Breast epithelium (tissue), 4 donors: Measurements from ENCODE around the gene FAIM2. TPM values are rescaled to one million over a fixed set of nuclear protein-coding genes. Genes with fewer than 3 reads are reported as not detected.
A peak's percentile ranks its signal among the peaks of the same experiment; 100 is the strongest.

Source experiments
- DNase-seq, 2 donors: peaks; one replicate each; pipeline ENCODE4 v3.0.0-alpha.2; 2019; ENCODE audit warnings: low spot score in 2 of 2
- H3K27ac ChIP-seq, 2 donors: fragments of 200-600 bp; sonication (generic) in 1 of 2; one replicate each; pipeline ENCODE4 v1.5.1; 2016 to 2019; ENCODE audit warnings: mild to moderate bottlenecking in 1 of 2
- H3K27me3 ChIP-seq, 2 donors: fragments of 200-600 bp; sonication (generic) in 1 of 2; one replicate each; pipeline versions ENCODE4 v1.5.1 to v1.6.0; 2017 to 2019; ENCODE audit warnings: control low read depth in 1 of 2, mild to moderate bottlenecking in 1 of 2
- H3K36me3 ChIP-seq: fragments of 200-600 bp; one replicate; pipeline ENCODE4 v1.5.1; 2019
- H3K4me1 ChIP-seq, 2 donors: fragments of 200-600 bp; sonication (generic); one replicate each; pipeline ENCODE4 v1.5.1; 2016 to 2019; ENCODE audit warnings: control low read depth in 1 of 2
- H3K4me3 ChIP-seq, 3 donors: fragments of 200-600 bp; sonication (generic); 1 replicate in 2 of 3; 2 replicates in 1 of 3; pipeline ENCODE4 v1.5.1; 2016 to 2019; ENCODE audit warnings: mild to moderate bottlenecking in 3 of 3, moderate library complexity in 2 of 3
- H3K9me3 ChIP-seq, 2 donors: fragments of 200-600 bp; sonication (generic) in 1 of 2; one replicate each; pipeline ENCODE4 v1.5.1; 2016 to 2019; ENCODE audit warnings: control low read depth in 1 of 2
- POLR2A ChIP-seq: fragments of 450-650 bp; IDR thresholded peaks from one replicate; pipeline ENCODE4 v1.6.1; 2016; ENCODE audit warnings: antibody characterized with exemption, mild to moderate bottlenecking, moderate library complexity
- POLR2AphosphoS5 ChIP-seq, 3 donors: sonication (generic); formaldehyde crosslinking; IDR thresholded peaks; one replicate each; pipeline ENCODE4 v1.6.1; 2017; ENCODE audit warnings: antibody characterized with exemption in 3 of 3
- intact Hi-C: fragments of 100-400 bp; cut with DNase I; formaldehyde crosslinking; loops from one replicate; pipeline ENCODE4 v1.15.1; 2023; ENCODE audit warnings: low total_unique reads
- total RNA-seq, 3 donors: library from RNA; depleted of rRNA; stranded (reverse); fragments of >200 nt; gene quantifications; one replicate each; pipeline ENCODE4 v1.1.0, GENCODE V29; 2016
- TF ChIP-seq, protein P1 (sequence below), 3 donors: fragments of 450-650 bp; IDR thresholded peaks; one replicate each; pipeline ENCODE4 v1.5.1; 2016 to 2017; ENCODE audit warnings: antibody characterized with exemption in 3 of 3, mild to moderate bottlenecking in 3 of 3, moderate library complexity in 3 of 3

Gene FAIM2
- total RNA-seq, 3 donors from 2014 or later, result 0.64 to 1.9 (median 1.3) TPM

DNA sequence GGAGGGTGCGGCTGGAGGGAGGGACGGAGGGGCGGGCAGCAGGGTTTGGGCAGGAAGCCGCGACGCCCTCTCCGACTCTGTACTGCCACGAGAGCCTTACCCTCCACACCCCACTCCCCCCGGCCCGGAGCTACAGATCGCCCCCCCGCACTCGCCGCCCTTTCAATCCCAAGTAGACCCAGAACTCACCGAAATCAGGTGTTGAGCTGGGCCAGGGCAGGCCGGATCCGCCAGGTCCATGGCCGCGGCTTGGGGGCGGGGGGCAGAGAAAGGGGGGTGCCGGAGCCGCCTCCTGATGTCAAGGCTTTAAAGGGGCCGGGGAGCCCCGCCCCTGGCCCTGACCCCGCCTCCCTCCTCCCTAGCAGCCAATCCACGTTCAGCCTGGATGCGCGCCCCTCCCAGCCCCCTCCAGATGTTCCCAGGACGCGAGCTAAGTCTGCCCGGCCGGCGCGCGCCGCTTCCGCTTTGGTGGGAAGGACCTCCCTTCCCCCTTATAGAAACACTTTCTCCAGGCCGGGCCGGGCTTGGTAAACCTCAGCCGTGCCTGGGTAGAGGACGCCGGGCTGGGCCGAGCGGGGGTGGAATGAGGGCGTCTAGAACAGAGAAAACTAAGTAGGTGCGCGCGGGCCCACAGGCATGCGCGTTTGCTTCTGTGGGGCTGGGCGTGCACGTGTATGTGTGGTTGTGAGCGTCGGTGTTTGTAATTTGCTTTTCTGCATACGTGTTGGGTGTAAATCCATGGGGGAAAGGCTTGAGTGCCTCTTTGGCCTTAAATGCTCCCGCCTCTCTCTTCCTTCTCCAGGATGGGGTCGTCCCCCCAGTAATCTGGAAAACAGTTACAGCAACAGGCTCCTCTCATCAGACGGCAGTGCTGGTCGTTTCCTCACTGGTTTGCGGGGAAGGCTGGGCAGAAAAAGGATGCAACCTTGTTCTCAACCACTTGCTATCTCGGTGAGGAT is 75.3 kb downstream of the FAIM2 start, which contains the start of gene NCKAP5L:
Gene NCKAP5L, minus strand, starts transcription at position 281 of the 959 bp plus-strand sequence. CDS start 24,369 bp downstream, outside the sequence.
- Histone ChIP-seq H3K4me1 (peaks cover 4 to 19% of the 10 kb centered on the region in 2 donors), H3K27me3 (no peaks in the 10 kb centered on the region), H3K4me3 (peak within 1 kb of the TSS; percentile 87 to 98 (median 89)), H3K27ac (peak within 1 kb of the TSS; percentile 87 to 89), H3K9me3 (no peaks in the 10 kb centered on the region), H3K36me3 (no peaks in the 10 kb centered on the region)
- intact Hi-C loops, result no loop called here
- peak; percentile 94 for DNase-seq
- TF ChIP-seq, protein P1, sequence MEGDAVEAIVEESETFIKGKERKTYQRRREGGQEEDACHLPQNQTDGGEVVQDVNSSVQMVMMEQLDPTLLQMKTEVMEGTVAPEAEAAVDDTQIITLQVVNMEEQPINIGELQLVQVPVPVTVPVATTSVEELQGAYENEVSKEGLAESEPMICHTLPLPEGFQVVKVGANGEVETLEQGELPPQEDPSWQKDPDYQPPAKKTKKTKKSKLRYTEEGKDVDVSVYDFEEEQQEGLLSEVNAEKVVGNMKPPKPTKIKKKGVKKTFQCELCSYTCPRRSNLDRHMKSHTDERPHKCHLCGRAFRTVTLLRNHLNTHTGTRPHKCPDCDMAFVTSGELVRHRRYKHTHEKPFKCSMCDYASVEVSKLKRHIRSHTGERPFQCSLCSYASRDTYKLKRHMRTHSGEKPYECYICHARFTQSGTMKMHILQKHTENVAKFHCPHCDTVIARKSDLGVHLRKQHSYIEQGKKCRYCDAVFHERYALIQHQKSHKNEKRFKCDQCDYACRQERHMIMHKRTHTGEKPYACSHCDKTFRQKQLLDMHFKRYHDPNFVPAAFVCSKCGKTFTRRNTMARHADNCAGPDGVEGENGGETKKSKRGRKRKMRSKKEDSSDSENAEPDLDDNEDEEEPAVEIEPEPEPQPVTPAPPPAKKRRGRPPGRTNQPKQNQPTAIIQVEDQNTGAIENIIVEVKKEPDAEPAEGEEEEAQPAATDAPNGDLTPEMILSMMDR (IDR thresholded peaks at IDR 0.05), result no peak
- TF ChIP-seq POLR2AphosphoS5 (IDR thresholded peaks at IDR 0.05) (peak in 2 of 3 donors; percentile 51 to 59), POLR2A (no peak)

DNA sequence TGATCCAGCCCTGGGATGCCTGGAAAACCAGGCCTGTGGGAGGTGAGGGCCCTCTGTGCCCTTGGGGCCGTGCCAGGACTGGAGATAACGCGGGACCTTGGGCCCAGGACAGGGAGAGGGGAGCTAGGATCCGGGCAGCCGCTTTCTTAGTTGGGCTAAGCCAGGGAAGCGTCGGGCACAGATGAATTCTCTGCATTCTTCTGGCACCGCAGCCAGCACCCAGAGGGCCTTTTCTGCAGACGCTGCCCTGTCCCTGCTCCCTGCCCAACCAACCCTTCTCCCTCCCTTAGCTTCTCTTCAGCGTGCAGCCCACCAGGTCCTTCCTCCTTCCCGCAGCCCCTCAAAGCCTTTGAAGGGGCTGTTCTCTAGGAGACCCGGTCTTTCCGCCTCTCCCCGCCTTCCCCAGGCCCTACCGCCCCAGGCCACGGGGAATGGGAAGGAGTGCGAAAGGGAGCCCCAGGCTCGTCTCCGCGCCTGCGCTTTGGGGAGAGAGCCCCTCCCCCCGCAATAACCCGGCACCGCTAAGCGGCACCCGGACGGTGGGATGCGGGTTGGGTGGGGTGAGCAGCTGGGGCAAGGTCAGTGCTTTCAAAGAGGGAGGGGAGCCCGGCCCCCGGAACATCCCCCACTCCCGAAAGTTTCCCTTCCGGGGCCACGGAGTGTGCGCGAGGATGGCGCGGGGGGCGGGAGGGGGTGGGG is 76.2 kb downstream of the FAIM2 start:
- H3K9me3 ChIP-seq, result no peaks in the 10 kb centered on the region
- intact Hi-C loops, result no loop called here
- no peaks in the 10 kb centered on the region for H3K36me3 ChIP-seq
- no peaks in the 10 kb centered on the region for H3K27me3 ChIP-seq
- H3K4me1 ChIP-seq, result peaks cover 4 to 19% of the 10 kb centered on the region in 2 donors
- H3K4me3 ChIP-seq, result peak overlapping the region; percentile 87 to 98 (median 89)
- H3K27ac ChIP-seq, result peak overlapping the region; percentile 87 to 89
- TF ChIP-seq, protein P1 (IDR thresholded peaks at IDR 0.05), result no peak
- TF ChIP-seq POLR2AphosphoS5 (IDR thresholded peaks at IDR 0.05) (no peak), POLR2A (no peak)
- DNase-seq, result peak in 1 of 2 donors; percentile 52

DNA sequence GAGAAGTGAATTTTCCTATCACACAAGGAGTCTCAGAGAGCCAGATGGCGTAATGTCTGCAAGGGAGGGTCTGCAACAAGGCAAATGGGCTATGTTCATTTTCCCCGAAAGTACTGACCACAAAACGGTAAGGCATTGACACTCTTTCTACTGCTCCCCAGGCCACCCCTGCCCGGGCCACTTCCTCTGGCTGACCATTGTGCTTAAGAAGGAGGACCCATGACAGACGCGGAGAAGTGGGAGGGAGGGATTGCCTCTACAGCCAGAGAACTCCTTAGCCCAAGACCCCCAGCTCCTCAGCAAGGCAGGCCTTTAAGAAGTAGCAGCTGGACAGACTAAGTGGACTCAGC is 76.7 kb downstream of the FAIM2 start:
- DNase-seq, result no peak
- intact Hi-C loops, result no loop called here
- Histone ChIP-seq H3K4me1 (peaks cover 4 to 19% of the 10 kb centered on the region in 2 donors), H3K27me3 (no peaks in the 10 kb centered on the region), H3K27ac (peak overlapping the region; percentile 87 to 89), H3K9me3 (no peaks in the 10 kb centered on the region), H3K36me3 (no peaks in the 10 kb centered on the region), H3K4me3 (peak overlapping the region; percentile 87 to 98 (median 89))
- TF ChIP-seq, protein P1 (IDR thresholded peaks at IDR 0.05), result no peak
- TF ChIP-seq POLR2AphosphoS5 (IDR thresholded peaks at IDR 0.05), result no peak
- TF ChIP-seq POLR2A, result no peak

DNA sequence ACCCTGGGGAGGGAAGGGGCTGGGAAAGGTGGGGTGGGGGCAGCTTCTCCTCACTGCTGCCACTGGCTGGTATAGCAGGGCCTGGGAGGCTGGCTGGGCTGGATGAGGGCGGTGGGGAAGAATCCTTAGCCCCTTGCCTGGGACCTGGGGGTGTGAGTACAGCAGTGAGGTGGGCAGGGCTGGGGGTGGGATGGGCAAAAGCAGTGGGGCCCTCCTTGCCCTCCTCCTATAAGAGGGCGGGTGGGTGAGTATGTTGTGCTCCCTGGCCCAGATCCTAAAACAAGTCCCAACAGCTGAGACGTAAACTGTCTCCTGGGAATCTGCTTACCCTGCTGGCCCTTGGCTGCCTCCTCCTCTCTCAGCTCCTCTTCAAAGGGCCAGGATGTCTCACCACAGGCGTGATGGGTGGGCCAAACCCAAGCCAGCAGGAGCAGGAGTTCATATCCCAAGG is 77.7 kb downstream of the FAIM2 start:
- H3K9me3 ChIP-seq, result no peaks in the 10 kb centered on the region
- no peaks in the 10 kb centered on the region for H3K36me3 ChIP-seq
- DNase-seq, result peak in 1 of 2 donors; percentile 80
- TF ChIP-seq POLR2A (no peak), POLR2AphosphoS5 (IDR thresholded peaks at IDR 0.05) (no peak)
- TF ChIP-seq, protein P1 (IDR thresholded peaks at IDR 0.05), result no peak
- intact Hi-C loops, result loop anchor here (1.0 kb wide), 1 partner anchor 58 kb away; no protein-coding TSS in a partner anchor
- no peaks in the 10 kb centered on the region for H3K27me3 ChIP-seq
- H3K27ac ChIP-seq, result peak overlapping the region; percentile 87 to 89
- peak overlapping the region in 2 of 3 donors; percentile 87 to 89 for H3K4me3 ChIP-seq
- H3K4me1 ChIP-seq, result peaks cover 4 to 19% of the 10 kb centered on the region in 2 donors
